HepG2 (cell line): Measurements from ENCODE around the gene ATP7A. TPM values are rescaled to one million over a fixed set of nuclear protein-coding genes. Genes with fewer than 3 reads are reported as not detected.

Experiments
- ATAC-seq: fragments of 200-7000 bp; cut with Tn5 transposase; 3 replicates; pipeline ENCODE4 v1.9.1; 2020; ENCODE audit warnings: mild to moderate bottlenecking, moderate library complexity
- BruUV-seq: library from RNA; stranded (reverse); fragments of 400-500 nt; replicated peaks from 2 replicates; lab custom pipeline; 2021; lab: Mats Ljungman, UMichigan
- CTCF ChIA-PET: fragments of 300-600 bp; formaldehyde crosslinking; extraction: SDS; loops from one replicate; lab custom pipeline; 2021; ENCODE audit warnings: low total read pairs, inconsistent platforms, low intra/inter-chr PET ratio; lab: Yijun Ruan, JAX
- POLR2A ChIA-PET: fragments of 350-600 bp; sonication (Branson Sonifier 250); formaldehyde crosslinking; loops from one replicate; lab custom pipeline; 2020; ENCODE audit warnings: antibody characterized with exemption, inconsistent platforms; lab: Yijun Ruan, JAX
- DNase-seq: peaks from one replicate; pipeline ENCODE4 v3.0.0-alpha.2; 2015; ENCODE audit warnings: low spot score
- FAIRE-seq: peaks from 3 replicates; lab custom pipeline; 2011; peaks lifted over from hg19 to GRCh38; lab: Jason Lieb, UNC
- H2AFZ ChIP-seq: one replicate; pipeline ENCODE4 v1.6.1; 2011; ENCODE audit warnings: low read length, inconsistent platforms
- H3K27ac ChIP-seq: fragments of 300-600 bp; 3 replicates; pipeline ENCODE4 v1.8.0; 2011; ENCODE audit warnings: mixed run types, mild to moderate bottlenecking, mixed read lengths, low read length, inconsistent platforms; ENCODE audit not compliant: insufficient read depth; ENCODE audit errors: extremely low read length
- H3K27me3 ChIP-seq, 2 experiments: fragments of 200-600 bp in 1 of 2; 2 replicates in 1 of 2; 3 replicates in 1 of 2; pipeline versions ENCODE4 v1.6.0 to v1.8.0; 2011; ENCODE audit warnings: low read length in 2 of 2, mild to moderate bottlenecking in 2 of 2, moderate library complexity in 2 of 2, inconsistent platforms in 1 of 2; ENCODE audit not compliant: insufficient read depth in 2 of 2, control insufficient read depth in 1 of 2
- H3K36me3 ChIP-seq, 2 experiments: fragments of 200-600 bp in 1 of 2; replicated peaks in 1 of 2; 2 replicates in 1 of 2; 3 replicates in 1 of 2; pipeline versions ENCODE4 v1.5.1 to v1.8.0; 2011; ENCODE audit warnings: low read length in 2 of 2, inconsistent platforms in 1 of 2; ENCODE audit not compliant: insufficient read depth in 2 of 2, control insufficient read depth in 1 of 2
- H3K4me1 ChIP-seq: 2 replicates; pipeline ENCODE4 v1.5.1; 2012; ENCODE audit warnings: low read length, inconsistent platforms; ENCODE audit not compliant: insufficient read depth
- H3K4me2 ChIP-seq: 2 replicates; pipeline ENCODE4 v1.6.0; 2011; ENCODE audit warnings: low read depth, low read length, inconsistent platforms
- H3K4me3 ChIP-seq, 3 experiments: fragments of 200-600 bp in 1 of 3; sonication (generic), shearing (Covaris generic) in 1 of 3; replicated peaks in 1 of 3; 2 replicates each; pipeline ENCODE4 v1.5.1; 2011 to 2016; ENCODE audit warnings: low read length in 3 of 3, inconsistent platforms in 2 of 3, low read depth in 2 of 3, mild to moderate bottlenecking in 2 of 3, control low read depth in 1 of 3, mixed read lengths in 1 of 3; ENCODE audit not compliant: insufficient read depth in 1 of 3
- H3K79me2 ChIP-seq: one replicate; pipeline ENCODE4 v1.6.1; 2011; ENCODE audit warnings: low read length, inconsistent platforms; ENCODE audit not compliant: insufficient read depth
- H3K9ac ChIP-seq: 2 replicates; pipeline ENCODE4 v1.6.0; 2011; ENCODE audit warnings: mild to moderate bottlenecking, low read depth, low read length, inconsistent platforms; ENCODE audit not compliant: insufficient read depth
- H3K9me3 ChIP-seq: 2 replicates; pipeline ENCODE4 v1.5.1; 2012; ENCODE audit warnings: mild to moderate bottlenecking, low read length
- H4K20me1 ChIP-seq: 2 replicates; pipeline ENCODE4 v1.6.0; 2011; ENCODE audit warnings: inconsistent platforms, mild to moderate bottlenecking, low read length, moderate library complexity; ENCODE audit not compliant: insufficient read depth
- AGO1 ChIP-seq: fragments of 200-400 bp; formaldehyde crosslinking; IDR thresholded peaks from 2 replicates; pipeline ENCODE4 v1.6.1; 2017; ENCODE audit warnings: mild to moderate bottlenecking, low read depth, low read length, moderate library complexity; ENCODE audit not compliant: poor library complexity, severe bottlenecking
- MZF1 ChIP-seq: sonication (generic); formaldehyde crosslinking; IDR thresholded peaks from 2 replicates; pipeline ENCODE4 v1.8.1; 2023; ENCODE audit warnings: mild to moderate bottlenecking, missing genetic modification reagents, borderline replicate concordance
- NCOA2 ChIP-seq: sonication (generic); formaldehyde crosslinking; IDR thresholded peaks from 2 replicates; pipeline ENCODE4 v1.8.0; 2022; ENCODE audit warnings: inconsistent platforms
- NFE2 ChIP-seq: sonication (generic); formaldehyde crosslinking; IDR thresholded peaks from 2 replicates; pipeline ENCODE4 v1.4.0; 2020; ENCODE audit warnings: missing genetic modification reagents
- PTBP1 ChIP-seq: fragments of 200-400 bp; formaldehyde crosslinking; IDR thresholded peaks from 2 replicates; pipeline ENCODE4 v1.6.1; 2018; ENCODE audit warnings: low read length, low read depth; ENCODE audit not compliant: poor library complexity, severe bottlenecking
- SALL1 ChIP-seq: sonication (generic); formaldehyde crosslinking; IDR thresholded peaks from 2 replicates; pipeline ENCODE4 v1.8.0; 2022; ENCODE audit warnings: mild to moderate bottlenecking, missing genetic modification reagents
- SIX4 ChIP-seq: sonication (generic); formaldehyde crosslinking; IDR thresholded peaks from 2 replicates; pipeline ENCODE4 v1.4.0; 2020; ENCODE audit warnings: missing genetic modification reagents
- SOX13 ChIP-seq, 3 experiments: fragments of 450-650 bp in 1 of 3; sonication (generic) in 1 of 3; formaldehyde crosslinking in 1 of 3; IDR thresholded peaks in 2 of 3; conservative IDR thresholded peaks in 1 of 3; 2 replicates each; pipeline versions ENCODE4 v1.5.0 to v1.6.1; 2016 to 2020; ENCODE audit warnings: antibody characterized with exemption in 1 of 3, mild to moderate bottlenecking in 1 of 3, missing compliant biosample characterization in 1 of 3, missing genetic modification reagents in 1 of 3, moderate library complexity in 1 of 3
- ZNF331 ChIP-seq: sonication (generic); formaldehyde crosslinking; IDR thresholded peaks from 2 replicates; pipeline ENCODE4 v1.4.0; 2020; ENCODE audit warnings: missing genetic modification reagents
- ZNF772 ChIP-seq: sonication (generic); formaldehyde crosslinking; IDR thresholded peaks from 2 replicates; pipeline ENCODE4 v1.5.0; 2020; ENCODE audit warnings: mild to moderate bottlenecking, missing genetic modification reagents
- ZSCAN20 ChIP-seq: sonication (generic); formaldehyde crosslinking; IDR thresholded peaks from 2 replicates; pipeline ENCODE4 v1.4.0; 2020; ENCODE audit warnings: missing genetic modification reagents, mild to moderate bottlenecking, borderline replicate concordance
- WGBS: methylation state at CpG from one replicate; pipeline ENCODE4 v1.1.6; 2017; ENCODE audit warnings: low lambda C conversion rate; 5-methylcytosine and 5-hydroxymethylcytosine counted together
- in situ Hi-C: cut with HindIII; loops from 2 replicates; pipeline ENCODE4 v1.10.0; 2017; ENCODE audit warnings: low pct_unique_long_range_greater_than_20kb; ENCODE audit not compliant: extremely low pct_ligation_motif_present
- intact Hi-C: fragments of 100-400 bp; cut with micrococcal nuclease; formaldehyde crosslinking; loops from one replicate; pipeline ENCODE4 v1.10.0; 2022; ENCODE audit not compliant: unreplicated experiment
- polyA plus RNA-seq, 8 experiments: library from polyadenylated mRNA; depleted of rRNA in 3 of 8; stranded (reverse) in 7 of 8; unstranded in 1 of 8; fragments of >200 nt; fragmentation: Illumina TruSeq in 4 of 8; extraction: Trizol in 4 of 8; gene quantifications; 2 replicates each; pipeline versions ENCODE4 v1.2.1 to v1.2.3, GENCODE V29; 2011 to 2016; ENCODE audit warnings: low read depth in 4 of 8, missing spikeins in 1 of 8, mixed read lengths in 1 of 8; ENCODE audit not compliant: insufficient read depth in 1 of 8
- total RNA-seq, 5 experiments: library from RNA; depleted of rRNA; stranded (reverse); fragments of >200 nt; fragmentation: Illumina TruSeq; extraction: Trizol; gene quantifications; 2 replicates each; pipeline ENCODE4 v1.2.3, GENCODE V29; 2016; ENCODE audit warnings: low read depth in 1 of 5
- TF ChIP-seq, protein P1 (sequence below): sonication (generic); formaldehyde crosslinking; IDR thresholded peaks from 2 replicates; pipeline ENCODE4 v1.5.0; 2020; ENCODE audit warnings: mild to moderate bottlenecking, missing genetic modification reagents
- TF ChIP-seq, protein P2 (sequence below): sonication (generic); formaldehyde crosslinking; conservative IDR thresholded peaks from 2 replicates; pipeline ENCODE4 v1.5.0; 2020; ENCODE audit warnings: missing genetic modification reagents
- TF ChIP-seq, protein P3 (sequence below): IDR thresholded peaks from 2 replicates; pipeline ENCODE4 v1.6.1; 2016; ENCODE audit warnings: missing compliant biosample characterization, missing genetic modification reagents, borderline replicate concordance
- TF ChIP-seq, protein P4 (sequence below): sonication (generic); formaldehyde crosslinking; IDR thresholded peaks from 2 replicates; pipeline ENCODE4 v1.5.1; 2020; ENCODE audit warnings: mild to moderate bottlenecking, moderate library complexity, missing genetic modification reagents

The ATP7A gene
- total and polyA plus RNA-seq, 2 of the 13 experiments (the other 11 are each of a cell fraction or from before 2014, with no cell fraction given): 1.7 to 4.7 TPM

DNA sequence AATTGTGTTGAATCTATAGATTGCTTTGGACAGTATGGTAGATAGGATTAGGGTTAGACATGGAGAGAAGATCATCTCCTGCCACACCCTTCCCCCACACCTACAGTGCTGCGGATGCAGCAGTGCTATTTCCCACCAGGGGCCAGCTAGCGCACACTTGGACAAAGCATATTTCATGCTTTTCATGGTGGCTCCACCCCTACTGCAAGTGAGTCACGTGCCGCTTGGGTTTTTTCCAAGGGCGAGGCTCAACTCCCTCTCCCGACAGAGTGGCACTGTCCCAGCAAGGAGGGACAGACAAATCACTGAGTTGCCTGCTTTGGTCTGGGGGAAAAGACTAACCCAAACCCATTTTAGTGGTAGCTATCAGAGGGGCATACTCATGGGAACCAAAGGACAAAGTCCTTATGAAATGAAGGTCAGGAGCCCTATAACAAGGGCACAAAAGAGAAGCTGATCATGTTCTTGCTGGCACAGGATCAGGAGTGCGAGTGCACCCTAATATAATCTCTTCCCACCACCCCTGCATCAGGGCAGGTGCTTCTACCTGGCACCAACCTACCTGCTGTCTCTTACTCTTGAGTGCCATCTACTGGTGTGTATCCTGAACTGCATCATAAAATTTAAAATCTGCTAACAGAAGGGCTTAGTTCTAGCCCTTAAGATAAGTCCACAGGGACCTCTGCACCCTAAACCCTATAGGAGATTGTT is 114.0 kb downstream of the ATP7A start (continued):
- no peak for TF ChIP-seq SIX4 (CRISPR knock-in tag)
- no peak for TF ChIP-seq SOX13 (IDR thresholded peaks at IDR 0.05)
- TF ChIP-seq SOX13 (CRISPR knock-in tag; conservative IDR thresholded peaks at IDR 0.05 in 1 of 2, IDR thresholded peaks at IDR 0.05 in 1 of 2): 0 out of 4 replicates have a peak, but pooled peaks of 1 of the 2 experiments have one; percentile 13
- TF ChIP-seq, protein P1, sequence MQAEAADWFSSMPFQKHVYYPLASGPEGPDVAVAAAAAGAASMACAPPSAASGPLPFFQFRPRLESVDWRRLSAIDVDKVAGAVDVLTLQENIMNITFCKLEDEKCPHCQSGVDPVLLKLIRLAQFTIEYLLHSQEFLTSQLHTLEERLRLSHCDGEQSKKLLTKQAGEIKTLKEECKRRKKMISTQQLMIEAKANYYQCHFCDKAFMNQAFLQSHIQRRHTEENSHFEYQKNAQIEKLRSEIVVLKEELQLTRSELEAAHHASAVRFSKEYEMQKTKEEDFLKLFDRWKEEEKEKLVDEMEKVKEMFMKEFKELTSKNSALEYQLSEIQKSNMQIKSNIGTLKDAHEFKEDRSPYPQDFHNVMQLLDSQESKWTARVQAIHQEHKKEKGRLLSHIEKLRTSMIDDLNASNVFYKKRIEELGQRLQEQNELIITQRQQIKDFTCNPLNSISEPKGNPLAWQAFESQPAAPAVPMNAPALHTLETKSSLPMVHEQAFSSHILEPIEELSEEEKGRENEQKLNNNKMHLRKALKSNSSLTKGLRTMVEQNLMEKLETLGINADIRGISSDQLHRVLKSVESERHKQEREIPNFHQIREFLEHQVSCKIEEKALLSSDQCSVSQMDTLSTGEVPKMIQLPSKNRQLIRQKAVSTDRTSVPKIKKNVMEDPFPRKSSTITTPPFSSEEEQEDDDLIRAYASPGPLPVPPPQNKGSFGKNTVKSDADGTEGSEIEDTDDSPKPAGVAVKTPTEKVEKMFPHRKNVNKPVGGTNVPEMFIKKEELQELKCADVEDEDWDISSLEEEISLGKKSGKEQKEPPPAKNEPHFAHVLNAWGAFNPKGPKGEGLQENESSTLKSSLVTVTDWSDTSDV (CRISPR knock-in tag): no peak
- TF ChIP-seq NFE2 (CRISPR knock-in tag): no peak
- TF ChIP-seq MZF1 (CRISPR knock-in tag): no peak
- TF ChIP-seq, protein P2, sequence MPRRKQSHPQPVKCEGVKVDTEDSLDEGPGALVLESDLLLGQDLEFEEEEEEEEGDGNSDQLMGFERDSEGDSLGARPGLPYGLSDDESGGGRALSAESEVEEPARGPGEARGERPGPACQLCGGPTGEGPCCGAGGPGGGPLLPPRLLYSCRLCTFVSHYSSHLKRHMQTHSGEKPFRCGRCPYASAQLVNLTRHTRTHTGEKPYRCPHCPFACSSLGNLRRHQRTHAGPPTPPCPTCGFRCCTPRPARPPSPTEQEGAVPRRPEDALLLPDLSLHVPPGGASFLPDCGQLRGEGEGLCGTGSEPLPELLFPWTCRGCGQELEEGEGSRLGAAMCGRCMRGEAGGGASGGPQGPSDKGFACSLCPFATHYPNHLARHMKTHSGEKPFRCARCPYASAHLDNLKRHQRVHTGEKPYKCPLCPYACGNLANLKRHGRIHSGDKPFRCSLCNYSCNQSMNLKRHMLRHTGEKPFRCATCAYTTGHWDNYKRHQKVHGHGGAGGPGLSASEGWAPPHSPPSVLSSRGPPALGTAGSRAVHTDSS: no peak

DNA sequence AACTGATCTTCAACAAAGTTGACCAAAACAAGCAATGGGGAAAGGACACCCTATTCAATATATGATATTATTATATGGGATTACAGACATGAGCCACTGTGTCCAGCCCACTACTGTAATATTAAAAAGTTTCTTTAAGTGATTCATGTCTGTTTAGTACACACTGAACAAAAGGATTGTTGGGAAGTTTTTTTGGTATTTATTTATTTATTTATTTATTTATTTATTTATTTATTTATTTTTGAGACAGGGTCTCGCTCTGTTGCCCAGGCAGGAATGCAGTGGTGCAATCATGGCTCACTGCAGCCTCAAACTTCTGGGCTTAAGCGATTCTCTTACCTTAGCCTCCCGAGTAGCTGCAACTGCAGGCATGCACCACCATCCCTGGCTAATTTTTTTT is 117.3 kb downstream of the ATP7A start:
- no peaks in the 10 kb centered on the region for H3K9me3 ChIP-seq
- no peaks in the 10 kb centered on the region for H3K27me3 ChIP-seq
- no peak for ATAC-seq
- no peak overlapping the region for H3K9ac ChIP-seq
- no TSS peak for BruUV-seq
- CTCF ChIA-PET: no interaction called here
- DNase-seq: no peak
- H3K4me2 ChIP-seq: no peak overlapping the region
- no peak overlapping the region for H2AFZ ChIP-seq
- no peaks in the 10 kb centered on the region for H4K20me1 ChIP-seq
- no peak overlapping the region for H3K4me3 ChIP-seq
- intact Hi-C loops (no loop called here), in situ Hi-C loops (loop anchor here (10.0 kb wide), 2 partner anchors 133 to 1473 kb away; partner anchors contain the start of genes COX7B and MAGT1)
- 85% methylated on average over 3 of the region's 3 CpGs for WGBS
- no peak overlapping the region for H3K27ac ChIP-seq
- FAIRE-seq: no peak
- no peaks in the 10 kb centered on the region for H3K79me2 ChIP-seq
- no peaks in the 10 kb centered on the region for H3K36me3 ChIP-seq
- POLR2A ChIA-PET: no interaction called here
- H3K4me1 ChIP-seq: peaks cover 8% of the 10 kb centered on the region; the same call in 1 of the 2 replicates
- TF ChIP-seq NCOA2 (CRISPR knock-in tag) (no peak), ZNF331 (no peak), SALL1 (CRISPR knock-in tag) (no peak), PTBP1 (no peak), ZNF772 (no peak), ZSCAN20 (CRISPR knock-in tag) (no peak), AGO1 (no peak)
- TF ChIP-seq, protein P3, sequence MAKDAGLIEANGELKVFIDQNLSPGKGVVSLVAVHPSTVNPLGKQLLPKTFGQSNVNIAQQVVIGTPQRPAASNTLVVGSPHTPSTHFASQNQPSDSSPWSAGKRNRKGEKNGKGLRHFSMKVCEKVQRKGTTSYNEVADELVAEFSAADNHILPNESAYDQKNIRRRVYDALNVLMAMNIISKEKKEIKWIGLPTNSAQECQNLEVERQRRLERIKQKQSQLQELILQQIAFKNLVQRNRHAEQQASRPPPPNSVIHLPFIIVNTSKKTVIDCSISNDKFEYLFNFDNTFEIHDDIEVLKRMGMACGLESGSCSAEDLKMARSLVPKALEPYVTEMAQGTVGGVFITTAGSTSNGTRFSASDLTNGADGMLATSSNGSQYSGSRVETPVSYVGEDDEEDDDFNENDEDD (CRISPR knock-in tag): no peak
- TF ChIP-seq, protein P4, sequence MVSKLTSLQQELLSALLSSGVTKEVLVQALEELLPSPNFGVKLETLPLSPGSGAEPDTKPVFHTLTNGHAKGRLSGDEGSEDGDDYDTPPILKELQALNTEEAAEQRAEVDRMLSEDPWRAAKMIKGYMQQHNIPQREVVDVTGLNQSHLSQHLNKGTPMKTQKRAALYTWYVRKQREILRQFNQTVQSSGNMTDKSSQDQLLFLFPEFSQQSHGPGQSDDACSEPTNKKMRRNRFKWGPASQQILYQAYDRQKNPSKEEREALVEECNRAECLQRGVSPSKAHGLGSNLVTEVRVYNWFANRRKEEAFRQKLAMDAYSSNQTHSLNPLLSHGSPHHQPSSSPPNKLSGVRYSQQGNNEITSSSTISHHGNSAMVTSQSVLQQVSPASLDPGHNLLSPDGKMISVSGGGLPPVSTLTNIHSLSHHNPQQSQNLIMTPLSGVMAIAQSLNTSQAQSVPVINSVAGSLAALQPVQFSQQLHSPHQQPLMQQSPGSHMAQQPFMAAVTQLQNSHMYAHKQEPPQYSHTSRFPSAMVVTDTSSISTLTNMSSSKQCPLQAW (CRISPR knock-in tag): no peak
